SK-N-SH (cell line): ENCODE measurements around the gene ASPG. TPM values are rescaled to one million over a fixed set of nuclear protein-coding genes. Genes with fewer than 3 reads are reported as not detected.

ENCODE experiments used
- CTCF ChIA-PET: fragments of 300-600, 350-600 bp; formaldehyde crosslinking; extraction: SDS; loops from one replicate; lab custom pipeline; 2021; lab: Yijun Ruan, JAX
- POLR2A ChIA-PET: fragments of 350-600 bp; sonication (Branson Sonifier 250); formaldehyde crosslinking; extraction: SDS; loops from one replicate; lab custom pipeline; 2020; ENCODE audit warnings: antibody characterized with exemption, inconsistent platforms; lab: Yijun Ruan, JAX
- DNase-seq: peaks from one replicate; pipeline ENCODE4 v3.0.0; 2012
- H2AFZ ChIP-seq: fragments of 200-600 bp; sonication (generic); 2 replicates; pipeline ENCODE4 v1.8.1; 2016; ENCODE audit warnings: antibody characterized with exemption, mild to moderate bottlenecking, low read depth
- H3F3A ChIP-seq: fragments of 200-600 bp; sonication (generic); replicated peaks from 2 replicates; pipeline ENCODE3; 2016; ENCODE audit warnings: antibody characterized with exemption, mild to moderate bottlenecking; ENCODE audit not compliant: insufficient read depth
- H3K27ac ChIP-seq, 2 experiments: fragments of 200-500 bp in 1 of 2; fragments of 200-600 bp in 1 of 2; sonication (Bioruptor generic) in 1 of 2; sonication (generic), shearing (Covaris generic) in 1 of 2; 2 replicates each; pipeline versions ENCODE4 v1.5.1 to v1.6.1; 2014 to 2016; ENCODE audit warnings: low read depth in 2 of 2, inconsistent platforms in 1 of 2, low read length in 1 of 2, mild to moderate bottlenecking in 1 of 2, mixed read lengths in 1 of 2
- H3K27me3 ChIP-seq: fragments of 200-600 bp; sonication (generic), shearing (Covaris generic); 2 replicates; pipeline ENCODE4 v1.6.1; 2016; ENCODE audit warnings: mixed run types; ENCODE audit not compliant: insufficient read depth
- H3K36me3 ChIP-seq, 2 experiments: fragments of 200-500 bp in 1 of 2; fragments of 200-600 bp in 1 of 2; sonication (Bioruptor generic) in 1 of 2; sonication (generic) in 1 of 2; replicated peaks in 1 of 2; 2 replicates each; pipeline versions ENCODE3 to v1.5.1; 2014 to 2016; ENCODE audit warnings: low read length in 1 of 2, mild to moderate bottlenecking in 1 of 2; ENCODE audit not compliant: insufficient read depth in 2 of 2, control insufficient read depth in 1 of 2
- H3K4me1 ChIP-seq, 2 experiments: fragments of 200-500 bp in 1 of 2; fragments of 200-600 bp in 1 of 2; sonication (Bioruptor generic) in 1 of 2; sonication (generic), shearing (Covaris generic) in 1 of 2; 2 replicates each; pipeline versions ENCODE4 v1.5.1 to v1.6.1; 2014 to 2016; ENCODE audit warnings: low read depth in 1 of 2, low read length in 1 of 2, mixed run types in 1 of 2; ENCODE audit not compliant: insufficient read depth in 2 of 2, control insufficient read depth in 1 of 2
- H3K4me2 ChIP-seq: fragments of 200-600 bp; sonication (generic), shearing (Covaris generic); 2 replicates; pipeline ENCODE4 v1.6.1; 2017; ENCODE audit warnings: mixed run types
- H3K4me3 ChIP-seq, 2 experiments: fragments of 200-500 bp in 1 of 2; fragments of 200-600 bp in 1 of 2; sonication (Bioruptor generic) in 1 of 2; sonication (generic), shearing (Covaris generic) in 1 of 2; 2 replicates each; pipeline versions ENCODE4 v1.5.1 to v1.8.1; 2014 to 2016; ENCODE audit warnings: low read depth in 2 of 2, inconsistent platforms in 1 of 2, low read length in 1 of 2, mild to moderate bottlenecking in 1 of 2, mixed read lengths in 1 of 2, moderate library complexity in 1 of 2
- H3K79me2 ChIP-seq: fragments of 200-600 bp; sonication (generic); 2 replicates; pipeline ENCODE4 v1.8.1; 2017; ENCODE audit warnings: mild to moderate bottlenecking; ENCODE audit not compliant: insufficient read depth
- H3K9ac ChIP-seq: fragments of 200-600 bp; sonication (generic); 2 replicates; pipeline ENCODE4 v1.6.1; 2017; ENCODE audit warnings: mixed run types
- H3K9me2 ChIP-seq: fragments of 200-600 bp; sonication (generic); 2 replicates; pipeline ENCODE4 v1.6.1; 2017; ENCODE audit warnings: mixed run types
- H3K9me3 ChIP-seq: fragments of 200-600 bp; sonication (generic); 2 replicates; pipeline ENCODE4 v1.6.1; 2017; ENCODE audit warnings: mixed run types, mild to moderate bottlenecking, moderate library complexity
- H4K20me1 ChIP-seq: fragments of 200-600 bp; sonication (generic); 2 replicates; pipeline ENCODE4 v1.6.1; 2017; ENCODE audit warnings: mild to moderate bottlenecking, mixed run types; ENCODE audit not compliant: insufficient read depth
- EP300 ChIP-seq, 2 experiments: IDR thresholded peaks; 2 replicates each; pipeline versions ENCODE4 v1.4.0 to v1.6.1; 2012; ENCODE audit warnings: borderline replicate concordance in 1 of 2, low read depth in 1 of 2, low read length in 1 of 2
- EZH2phosphoT487 ChIP-seq: fragments of 200-600 bp; sonication (generic); IDR thresholded peaks from 2 replicates; pipeline ENCODE4 v1.6.1; 2017; ENCODE audit warnings: low read depth, mixed run types, mild to moderate bottlenecking, antibody characterized with exemption, moderate library complexity, borderline replicate concordance
- FOXJ3 ChIP-seq: sonication (generic); formaldehyde crosslinking; IDR thresholded peaks from 2 replicates; pipeline ENCODE4 v1.5.1; 2020; ENCODE audit warnings: mild to moderate bottlenecking, missing genetic modification reagents
- FOXM1 ChIP-seq: IDR thresholded peaks from 2 replicates; pipeline ENCODE4 v1.4.0; 2012; ENCODE audit warnings: low read depth, mild to moderate bottlenecking
- IRF3 ChIP-seq: fragments of 150-350 bp; IDR thresholded peaks from 2 replicates; pipeline ENCODE4 v1.6.1; 2016; ENCODE audit warnings: mild to moderate bottlenecking, low read depth, low read length
- JUND ChIP-seq: IDR thresholded peaks from 2 replicates; pipeline ENCODE4 v1.4.0; 2012
- NFIC ChIP-seq: IDR thresholded peaks from 2 replicates; pipeline ENCODE4 v1.4.0; 2012; ENCODE audit warnings: borderline replicate concordance
- NRF1 ChIP-seq: IDR thresholded peaks from 2 replicates; pipeline ENCODE4 v1.6.1; 2012; ENCODE audit warnings: low read depth, mild to moderate bottlenecking, low read length
- PBX3 ChIP-seq: IDR thresholded peaks from 2 replicates; pipeline ENCODE4; 2012
- RAD21 ChIP-seq: IDR thresholded peaks from 2 replicates; pipeline ENCODE4 v1.6.1; 2012; ENCODE audit warnings: mild to moderate bottlenecking, low read length
- RCOR1 ChIP-seq: fragments of 150-350 bp; IDR thresholded peaks from 2 replicates; pipeline ENCODE4 v1.6.1; 2017; ENCODE audit warnings: antibody characterized with exemption, low read length
- REST ChIP-seq: IDR thresholded peaks from 2 replicates; pipeline ENCODE4 v1.6.1; 2012; ENCODE audit warnings: mild to moderate bottlenecking, low read depth, low read length, moderate library complexity
- RXRA ChIP-seq: IDR thresholded peaks from 2 replicates; pipeline ENCODE4 v1.4.0; 2012; ENCODE audit warnings: low read depth, mild to moderate bottlenecking, borderline replicate concordance
- SIN3A ChIP-seq: IDR thresholded peaks from 2 replicates; pipeline ENCODE4 v1.6.1; 2012; ENCODE audit warnings: low read depth, mild to moderate bottlenecking, low read length, moderate library complexity, borderline replicate concordance
- SMC3 ChIP-seq: IDR thresholded peaks from 2 replicates; pipeline ENCODE4 v1.6.1; 2012; ENCODE audit warnings: low read depth, low read length, improper control_type of control experiment
- TAF1 ChIP-seq: IDR thresholded peaks from 2 replicates; pipeline ENCODE4 v1.6.1; 2012; ENCODE audit warnings: low read depth, mild to moderate bottlenecking, low read length, moderate library complexity, borderline replicate concordance
- TEAD4 ChIP-seq: IDR thresholded peaks from 2 replicates; pipeline ENCODE4 v1.4.0; 2012; ENCODE audit warnings: mild to moderate bottlenecking, borderline replicate concordance; ENCODE audit not compliant: insufficient read depth
- USF1 ChIP-seq: IDR thresholded peaks from 2 replicates; pipeline ENCODE4 v1.4.0; 2012; ENCODE audit warnings: low read depth, borderline replicate concordance
- WGBS: methylation state at CpG from one replicate; pipeline ENCODE4 v1.1.6; 2017; ENCODE audit warnings: low lambda C conversion rate; 5-methylcytosine and 5-hydroxymethylcytosine counted together
- polyA plus RNA-seq, 3 experiments: library from polyadenylated mRNA; depleted of rRNA; stranded (reverse); fragments of >200 nt; gene quantifications; 2 replicates each; pipeline ENCODE4 v1.2.3, GENCODE V29; 2012

Gene ASPG
- polyA plus RNA-seq, 1 of the 3 experiments (the other 2 are of a cell fraction) = not detected

- DNase-seq = no peak
- Histone ChIP-seq H3K9ac (no peak overlapping the region), H3K27ac (no peak overlapping the region), H3K9me3 (no peaks in the 10 kb centered on the region), H3K79me2 (no peaks in the 10 kb centered on the region), H3K27me3 (peaks cover 8% of the 10 kb centered on the region; the same call in 1 of the 2 replicates), H3F3A (no peaks in the 10 kb centered on the region)
- TF ChIP-seq EZH2phosphoT487 (no peak), JUND (no peak), SMC3 (no peak), NRF1 (no peak), PBX3 (no peak), RAD21 (no peak), RCOR1 (no peak), REST (no peak), IRF3 (no peak), RXRA (no peak), FOXJ3 (CRISPR knock-in tag) (no peak), TEAD4 (no peak), SIN3A (no peak), NFIC (no peak), USF1 (no peak), FOXM1 (no peak), EP300 (IDR thresholded peaks at IDR 0.05; ENCODE audit: borderline replicate concordance in 1 of 2, low read depth in 1 of 2, low read length in 1 of 2) (no peak), TAF1 (no peak)
- TF ChIP-seq, all 33 proteins: peak for 0
- CTCF ChIA-PET = interaction anchor here (0.9 to 1.4 kb wide), 3 partner anchors 12 to 40 kb away, joined by 3 to 7 read pairs (median 4); no protein-coding TSS in a partner anchor
- H2AFZ ChIP-seq = no peak overlapping the region
- H3K4me3 ChIP-seq = no peak overlapping the region
- no peaks in the 10 kb centered on the region for H4K20me1 ChIP-seq
- POLR2A ChIA-PET = no interaction called here
- H3K9me2 ChIP-seq = no peaks in the 10 kb centered on the region
- 27% methylated on average over 3 of the region's 3 CpGs for WGBS
- no peak overlapping the region for H3K4me2 ChIP-seq
- H3K36me3 ChIP-seq = no peaks in the 10 kb centered on the region
- H3K4me1 ChIP-seq = peaks cover 0 to 15% of the 10 kb centered on the region in 2 experiments; a peak in 1 of 4 replicates
These were observed 47.6 kb upstream of the ASPG start for GRCh38 chr14:104037903-104038302.
